Adipocyte (in vitro differentiated cells): ENCODE measurements around the gene SLC66A1.
A peak's percentile ranks its signal among the peaks of the same experiment; 100 is the strongest.
"Not testable (repeated sequence)": the region's sequence is repeated elsewhere in the genome, so short reads cannot be mapped to it uniquely, and the experiment has no call there.

Experiments
- DNase-seq: peaks from one replicate; pipeline ENCODE4 v3.0.0-alpha.2; 2015; ENCODE audit warnings: low read depth
- H3K27me3 ChIP-seq: replicated peaks from 2 replicates; pipeline ENCODE4 v1.7.0; 2013; ENCODE audit warnings: mild to moderate bottlenecking, low read length, moderate library complexity; ENCODE audit not compliant: control insufficient read depth, insufficient read depth
- H3K36me3 ChIP-seq: 2 replicates; pipeline ENCODE4 v1.7.0; 2013; ENCODE audit warnings: low read length, mild to moderate bottlenecking, moderate library complexity; ENCODE audit not compliant: control insufficient read depth, insufficient read depth, severe bottlenecking
- H3K4me1 ChIP-seq: 2 replicates; pipeline ENCODE4 v1.7.0; 2013; ENCODE audit warnings: mild to moderate bottlenecking, low read length, moderate library complexity; ENCODE audit not compliant: control insufficient read depth, insufficient read depth
- H3K4me3 ChIP-seq: 2 replicates; pipeline ENCODE4 v1.7.0; 2013; ENCODE audit warnings: mild to moderate bottlenecking, low read length, moderate library complexity
- H3K9ac ChIP-seq: 2 replicates; pipeline ENCODE4 v1.7.0; 2013; ENCODE audit warnings: mild to moderate bottlenecking, low read length, moderate library complexity
- H3K9me3 ChIP-seq: 2 replicates; pipeline ENCODE4 v1.7.0; 2013; ENCODE audit warnings: mild to moderate bottlenecking, low read length, moderate library complexity; ENCODE audit not compliant: control insufficient read depth

SLC66A1 gene

DNA sequence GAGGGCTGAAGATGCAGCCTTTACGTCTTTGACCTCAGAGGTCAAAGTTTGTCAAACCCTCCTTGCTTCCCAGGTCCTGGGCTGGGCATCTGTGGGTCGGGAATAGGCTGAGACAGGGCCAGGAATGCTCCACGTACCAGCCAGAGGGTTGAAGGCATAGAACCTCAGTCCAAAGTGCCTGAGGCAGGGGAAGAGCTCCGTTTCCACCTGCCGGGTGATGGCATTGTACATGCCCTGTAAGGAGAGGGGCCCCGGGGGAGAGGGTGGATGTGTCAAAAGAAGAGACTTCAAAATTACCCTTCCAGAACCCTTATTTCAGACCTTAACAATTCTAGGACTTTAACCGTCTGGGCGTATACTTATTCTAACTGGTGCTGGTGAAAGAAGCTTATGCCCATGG lies 27.2 kb upstream of the SLC66A1 start:
- no peak overlapping the region for H3K4me3 ChIP-seq
- no peaks in the 10 kb centered on the region for H3K27me3 ChIP-seq
- no peaks in the 10 kb centered on the region for H3K9me3 ChIP-seq
- no peak overlapping the region for H3K9ac ChIP-seq
- peaks cover 10% of the 10 kb centered on the region for H3K4me1 ChIP-seq
- DNase-seq, result no peak
- peaks cover 10% of the 10 kb centered on the region for H3K36me3 ChIP-seq

- H3K4me3 ChIP-seq, H3K36me3 ChIP-seq, H3K9ac ChIP-seq, DNase-seq, H3K27me3 ChIP-seq, H3K9me3 ChIP-seq, H3K4me1 ChIP-seq: not testable (repeated sequence)
Observed at GRCh38 chr1:19285366-19285765, 26.8 kb upstream of the SLC66A1 start.

DNA sequence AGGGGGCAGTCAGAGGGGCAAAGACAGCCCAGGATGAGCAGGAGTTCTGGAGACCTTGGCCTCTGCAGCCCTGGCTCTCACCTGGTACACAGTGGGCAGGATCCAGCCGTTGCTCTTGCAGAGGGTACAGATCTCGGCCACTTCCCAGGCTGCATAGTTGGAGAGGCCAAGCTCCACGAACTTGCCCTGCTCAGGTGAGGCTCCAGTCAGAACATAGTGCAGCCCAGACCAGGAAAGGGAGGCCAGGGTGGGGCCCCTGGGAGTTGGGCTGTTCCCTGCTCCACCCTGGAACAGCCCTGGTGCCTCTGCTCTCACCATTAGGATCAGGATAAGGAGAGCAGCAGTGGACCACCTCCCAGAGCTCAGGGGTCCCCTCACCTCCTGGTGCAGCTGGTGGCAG lies 26.3 kb upstream of the SLC66A1 start:
- not testable (repeated sequence) for H3K9ac ChIP-seq, H3K4me1 ChIP-seq, H3K9me3 ChIP-seq, H3K27me3 ChIP-seq, H3K4me3 ChIP-seq, H3K36me3 ChIP-seq, DNase-seq

- H3K36me3 ChIP-seq, result peaks cover 4% of the 10 kb centered on the region
- H3K4me1 ChIP-seq, result peaks cover 10% of the 10 kb centered on the region
- no peak for DNase-seq
- H3K9me3 ChIP-seq, result peaks cover 6% of the 10 kb centered on the region
- H3K4me3 ChIP-seq, result no peak overlapping the region
- H3K9ac ChIP-seq, result no peak overlapping the region
- no peaks in the 10 kb centered on the region for H3K27me3 ChIP-seq
Observed at GRCh38 chr1:19287436-19288185, 24.5 kb upstream of the SLC66A1 start.

- not testable (repeated sequence) for H3K9me3 ChIP-seq, H3K36me3 ChIP-seq, H3K4me1 ChIP-seq, H3K27me3 ChIP-seq
- DNase-seq, result peak; percentile 48
- H3K4me3 ChIP-seq, result peak within 1 kb of the TSS; percentile 77
- peak within 1 kb of the TSS; percentile 46 for H3K9ac ChIP-seq
Observed at GRCh38 chr1:19288324-19289241, 23.5 kb upstream of the SLC66A1 start, which contains the start of gene AKR7A3. Gene AKR7A3, minus strand, starts transcription at chr1:19288770. Its CDS starts 61 bp downstream, at chr1:19288709.

GRCh38 chr1:19289244-19289643 lies 22.9 kb upstream of the SLC66A1 start:
- no peak for DNase-seq
- peak overlapping the region; percentile 46 for H3K9ac ChIP-seq
- H3K36me3 ChIP-seq, result peaks cover 1% of the 10 kb centered on the region
- peaks cover 10% of the 10 kb centered on the region for H3K9me3 ChIP-seq
- no peaks in the 10 kb centered on the region for H3K27me3 ChIP-seq
- H3K4me3 ChIP-seq, result peak overlapping the region; percentile 77
- peaks cover 10% of the 10 kb centered on the region for H3K4me1 ChIP-seq

DNA sequence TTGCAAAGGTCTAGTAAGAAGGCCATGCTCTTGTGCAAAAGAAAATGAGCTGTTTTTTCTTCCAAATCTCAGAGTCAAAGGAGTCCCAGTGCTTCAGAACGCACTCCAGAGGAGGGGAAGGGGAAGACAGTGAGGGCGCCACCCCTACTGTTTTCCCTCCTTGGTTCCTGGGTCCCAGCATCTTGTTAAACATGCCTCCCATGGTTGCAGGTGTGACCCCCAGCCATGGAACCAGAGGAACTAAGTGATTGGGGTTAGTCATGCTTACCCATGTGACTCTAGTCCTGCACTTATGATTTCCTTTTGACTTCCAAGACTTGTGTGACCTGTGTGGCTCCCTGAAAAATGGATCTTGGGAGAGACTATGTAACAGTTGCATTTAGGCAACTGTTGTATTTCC lies 17.5 kb upstream of the SLC66A1 start:
- Histone ChIP-seq H3K4me3 (peak overlapping the region; percentile 45), H3K9ac (no peak overlapping the region), H3K4me1 (peaks cover under 1% of the 10 kb centered on the region), H3K27me3 (no peaks in the 10 kb centered on the region), H3K36me3 (peaks cover 7% of the 10 kb centered on the region), H3K9me3 (peaks cover 22% of the 10 kb centered on the region)
- no peak for DNase-seq

DNA sequence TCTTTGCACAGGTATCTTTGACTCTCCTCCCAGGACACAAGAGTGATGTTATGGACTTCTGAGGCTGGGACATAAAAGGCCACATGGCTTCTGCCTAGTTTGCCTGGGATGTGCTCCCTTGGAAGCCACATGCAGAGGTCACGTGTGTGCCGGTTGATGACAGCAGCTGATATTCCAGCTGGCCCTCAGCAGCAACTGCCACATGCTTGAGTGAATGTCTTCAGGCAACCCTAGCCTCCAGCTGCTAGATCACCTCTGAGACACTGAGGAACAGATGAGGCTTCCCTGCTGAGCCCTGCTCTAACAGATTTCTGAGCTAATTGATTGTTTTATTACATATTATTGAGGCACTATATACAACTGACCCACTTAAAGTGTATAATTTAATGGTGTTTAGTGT lies 11.9 kb upstream of the SLC66A1 start:
- Histone ChIP-seq H3K4me3 (no peak overlapping the region), H3K27me3 (no peaks in the 10 kb centered on the region), H3K36me3 (peaks cover 38% of the 10 kb centered on the region), H3K4me1 (no peaks in the 10 kb centered on the region), H3K9me3 (peaks cover 3% of the 10 kb centered on the region), H3K9ac (no peak overlapping the region)
- DNase-seq, result no peak

- not testable (repeated sequence) for H3K9ac ChIP-seq, H3K9me3 ChIP-seq, DNase-seq, H3K4me1 ChIP-seq, H3K27me3 ChIP-seq, H3K4me3 ChIP-seq
- H3K36me3 ChIP-seq, result peaks cover 74% of the 10 kb centered on the region
Observed at GRCh38 chr1:19304081-19304480, 8.0 kb upstream of the SLC66A1 start.

- no peaks in the 10 kb centered on the region for H3K27me3 ChIP-seq
- H3K4me3 ChIP-seq, result no peak overlapping the region
- no peak for DNase-seq
- H3K4me1 ChIP-seq, result peaks cover 18% of the 10 kb centered on the region
- H3K9me3 ChIP-seq, result no peaks in the 10 kb centered on the region
- H3K9ac ChIP-seq, result no peak overlapping the region
- peaks cover 74% of the 10 kb centered on the region for H3K36me3 ChIP-seq
Observed at GRCh38 chr1:19305880-19306279, 6.2 kb upstream of the SLC66A1 start.

DNA sequence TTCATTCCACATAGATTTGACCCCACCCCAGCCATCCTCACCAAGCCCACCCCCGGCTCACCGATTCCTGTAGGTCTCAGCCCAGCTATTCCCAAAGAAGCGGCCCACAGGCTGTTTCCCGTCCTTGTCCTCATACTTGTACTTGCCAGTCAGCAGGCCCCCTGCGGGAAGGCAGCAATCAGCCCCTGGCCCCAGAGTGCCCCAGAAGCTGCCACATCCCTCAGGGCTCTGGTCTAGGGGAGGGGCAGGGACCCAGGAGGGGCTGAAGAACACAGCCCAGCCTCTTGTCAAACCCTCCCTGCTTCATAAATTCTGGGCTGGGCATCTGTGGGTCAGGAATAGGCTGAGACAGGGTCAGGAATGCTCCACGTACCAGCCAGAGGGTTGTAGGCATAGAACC lies 5.2 kb upstream of the SLC66A1 start:
- Histone ChIP-seq H3K4me1 (peaks cover 22% of the 10 kb centered on the region), H3K27me3 (no peaks in the 10 kb centered on the region), H3K9me3 (no peaks in the 10 kb centered on the region), H3K4me3 (no peak overlapping the region), H3K9ac (no peak overlapping the region), H3K36me3 (peaks cover 68% of the 10 kb centered on the region)
- DNase-seq, result no peak
